Heart left ventricle (tissue), 16 donors: Measurements from ENCODE around the gene CCSER1. TPM values are rescaled to one million over a fixed set of nuclear protein-coding genes. Genes with fewer than 3 reads are reported as not detected.

Experiments
- ATAC-seq, 4 donors: fragments of 200-7000 bp; cut with Tn5 transposase; one replicate each; pipeline ENCODE4 v1.9.1; 2020 to 2022; ENCODE audit warnings: moderate library complexity in 4 of 4, mild to moderate bottlenecking in 3 of 4, moderate number of reproducible peaks in 1 of 4
- DNase-seq, 5 donors: peaks; one replicate each; pipeline ENCODE4 v3.0.0-alpha.2; 2020
- H3K27ac ChIP-seq, 12 donors: fragments of 200-600 bp; sonication (generic) in 4 of 12; one replicate each; pipeline versions ENCODE4 v1.5.0 to v1.8.0; 2016 to 2022; ENCODE audit warnings: mild to moderate bottlenecking in 2 of 12
- H3K27me3 ChIP-seq, 9 donors: fragments of 200-600 bp; sonication (generic) in 2 of 9; one replicate each; pipeline versions ENCODE4 v1.5.1 to v1.8.0; 2016 to 2022; ENCODE audit warnings: mild to moderate bottlenecking in 3 of 9
- H3K36me3 ChIP-seq, 9 donors: fragments of 200-600 bp; sonication (generic) in 2 of 9; one replicate each; pipeline versions ENCODE4 v1.5.0 to v1.8.0; 2018 to 2022; ENCODE audit warnings: mild to moderate bottlenecking in 2 of 9
- H3K4me1 ChIP-seq, 12 donors: fragments of 200-600 bp; sonication (generic) in 4 of 12; one replicate each; pipeline versions ENCODE4 v1.5.0 to v1.8.0; 2016 to 2022; ENCODE audit warnings: mild to moderate bottlenecking in 3 of 12
- H3K4me3 ChIP-seq, 12 donors: fragments of 200-600 bp; sonication (generic) in 4 of 12; one replicate each; pipeline versions ENCODE4 v1.5.0 to v1.8.0; 2017 to 2022; ENCODE audit warnings: mild to moderate bottlenecking in 9 of 12, moderate library complexity in 4 of 12
- H3K9me3 ChIP-seq, 12 donors: fragments of 200-600 bp; sonication (generic) in 4 of 12; one replicate each; pipeline versions ENCODE4 v1.5.0 to v1.8.0; 2016 to 2022; ENCODE audit warnings: mild to moderate bottlenecking in 1 of 12
- POLR2A ChIP-seq, 2 donors: fragments of 450-650 bp; IDR thresholded peaks; one replicate each; pipeline ENCODE4 v1.6.1; 2017; ENCODE audit warnings: antibody characterized with exemption in 2 of 2, mild to moderate bottlenecking in 2 of 2, moderate library complexity in 2 of 2
- WGBS, 4 donors: extraction: QIAGEN DNeasy Blood & Tissue Kit in 2 of 4; methylation state at CpG; one replicate each; pipeline versions ENCODE4 v1.1.5 to v1.1.7; 2013 to 2018; 5-methylcytosine and 5-hydroxymethylcytosine counted together
- intact Hi-C, 10 donors: fragments of 100-400 bp; cut with DNase I; formaldehyde crosslinking; loops; one replicate each; pipeline versions ENCODE4 v1.11.1 to v1.14.2; 2022
- polyA plus RNA-seq, 2 donors: library from polyadenylated mRNA; stranded (reverse); fragments of 200-250 nt; gene quantifications; one replicate each; pipeline ENCODE4 v1.2.3, GENCODE V29; 2013
- total RNA-seq, 9 donors: library from RNA; depleted of rRNA in 2 of 9; stranded (reverse); fragments of >200 nt in 2 of 9; fragmentation: NEBNext Ultra II Directional in 3 of 9; extraction: Animal tissue kit (Norgen Biotek cat#: 25700) in 3 of 9; gene quantifications; one replicate each; pipeline versions ENCODE4 v1.1.0 to v1.2.4, GENCODE V29; 2016 to 2023
- TF ChIP-seq, protein P1 (sequence below), 12 donors: fragments of 200-600 bp; sonication (generic) in 4 of 12; IDR thresholded peaks; one replicate each; pipeline versions ENCODE4 v1.5.0 to v1.8.0; 2018 to 2022; ENCODE audit warnings: antibody characterized with exemption in 12 of 12, mild to moderate bottlenecking in 5 of 12
- donor health status: ischemic (EF 13 %, LVEDD 7.1; RV severe dilation, severe dysfunction).
- donor health status: healthy with polysubstance abuse.
- donor health status: DM: no; HTN: yes; CAD: no.
- donor health status: DM: no; HTN: no; CAD: no.
- donor health status: ischemic (EF 25% LVEDD 6.9; RV normal size, moderate dysfunction).
- donor health status: ischemic (EF 25% LVEDD 5.7; RV mildly dilated, moderate dysfunction).
- donor health status: healthy.
- donor health status: DM: yes; HTN: yes; CAD: no.
- donor health status: ischemic (EF 35%, LVEDD 5.7; RV mildly dilated, moderate dysfunction).
- donor health status: nonischemic (EF 11% LVEDD 7.7; RV severe dilation, severe dysfunction).
- donor health status: DM: yes; HTN: yes; CAD: no.
- donor health status: PGD.
- donor health status: ischemic (EF 29% LVEDD 5.4; RV normal size, mild dysfunction).
- donor health status: nonischemic (EF 23%, LVEDD 6.1; RV moderate dilation, normal function).

CCSER1 gene
- total and polyA plus RNA-seq, 11 donors, result 2.5 to 15.8 (median 12.2) TPM

DNA sequence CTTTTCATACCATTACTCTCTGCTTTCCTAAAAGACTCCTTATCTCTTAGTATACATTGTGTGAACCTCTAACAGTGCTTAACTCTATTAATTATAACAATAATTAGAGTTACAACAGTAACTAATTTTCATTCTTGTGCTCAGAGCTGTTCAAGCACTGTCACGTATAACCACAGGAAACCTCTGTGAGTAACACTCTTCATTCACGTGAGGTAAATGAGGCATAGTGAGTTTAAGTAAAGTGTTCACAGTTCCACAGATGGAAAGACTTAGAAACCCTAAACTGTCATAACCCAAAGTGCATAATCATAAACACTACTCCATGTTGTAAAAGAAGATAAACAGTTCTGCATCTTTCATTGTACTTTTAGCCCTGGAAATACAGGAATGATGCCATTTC is 222.4 kb downstream of the CCSER1 start:
- TF ChIP-seq, protein P1, sequence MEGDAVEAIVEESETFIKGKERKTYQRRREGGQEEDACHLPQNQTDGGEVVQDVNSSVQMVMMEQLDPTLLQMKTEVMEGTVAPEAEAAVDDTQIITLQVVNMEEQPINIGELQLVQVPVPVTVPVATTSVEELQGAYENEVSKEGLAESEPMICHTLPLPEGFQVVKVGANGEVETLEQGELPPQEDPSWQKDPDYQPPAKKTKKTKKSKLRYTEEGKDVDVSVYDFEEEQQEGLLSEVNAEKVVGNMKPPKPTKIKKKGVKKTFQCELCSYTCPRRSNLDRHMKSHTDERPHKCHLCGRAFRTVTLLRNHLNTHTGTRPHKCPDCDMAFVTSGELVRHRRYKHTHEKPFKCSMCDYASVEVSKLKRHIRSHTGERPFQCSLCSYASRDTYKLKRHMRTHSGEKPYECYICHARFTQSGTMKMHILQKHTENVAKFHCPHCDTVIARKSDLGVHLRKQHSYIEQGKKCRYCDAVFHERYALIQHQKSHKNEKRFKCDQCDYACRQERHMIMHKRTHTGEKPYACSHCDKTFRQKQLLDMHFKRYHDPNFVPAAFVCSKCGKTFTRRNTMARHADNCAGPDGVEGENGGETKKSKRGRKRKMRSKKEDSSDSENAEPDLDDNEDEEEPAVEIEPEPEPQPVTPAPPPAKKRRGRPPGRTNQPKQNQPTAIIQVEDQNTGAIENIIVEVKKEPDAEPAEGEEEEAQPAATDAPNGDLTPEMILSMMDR (IDR thresholded peaks at IDR 0.05), result no peak
- TF ChIP-seq POLR2A (IDR thresholded peaks at IDR 0.05), result no peak
- no peaks in the 10 kb centered on the region for H3K27me3 ChIP-seq
- H3K9me3 ChIP-seq, result peaks cover 0 to 4% (median 0%) of the 10 kb centered on the region in 12 donors
- H3K4me1 ChIP-seq, result no peaks in the 10 kb centered on the region
- WGBS, 4 donors, result 59 to 64% (median 61%) methylated on average over 2 of the region's 2 CpGs
- no peak for DNase-seq
- no peak overlapping the region for H3K4me3 ChIP-seq
- no peak for ATAC-seq
- H3K27ac ChIP-seq, result no peak overlapping the region
- intact Hi-C loops, result no loop called here
- H3K36me3 ChIP-seq, result no peaks in the 10 kb centered on the region

DNA sequence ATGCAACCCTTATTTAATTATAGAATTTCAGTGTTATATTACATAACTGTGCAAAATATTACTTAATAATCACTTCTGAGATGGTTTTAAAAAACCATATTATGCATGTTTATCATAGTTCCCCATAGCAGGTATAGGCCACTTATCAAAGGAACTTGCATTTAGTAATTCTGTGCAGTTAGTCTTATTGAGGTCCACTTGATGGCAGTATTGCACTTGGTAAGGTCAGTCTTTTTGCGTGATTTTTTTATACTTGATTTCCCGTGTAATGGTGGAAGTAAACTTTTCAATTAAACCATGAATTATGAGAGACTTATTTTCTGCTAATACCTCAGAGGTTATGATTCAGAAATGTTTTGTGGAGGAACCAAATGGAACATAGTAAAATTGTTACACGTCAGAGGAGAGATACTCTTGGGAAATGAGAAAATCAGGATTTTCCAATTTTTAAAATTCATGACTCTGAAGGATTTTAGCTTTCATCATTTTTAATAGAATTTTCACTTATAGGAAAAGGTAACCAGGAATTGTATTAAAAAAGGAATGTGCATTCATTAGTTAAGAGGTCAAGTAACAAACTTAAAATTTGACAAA is 230.0 kb downstream of the CCSER1 start:
- no peaks in the 10 kb centered on the region for H3K36me3 ChIP-seq
- H3K27ac ChIP-seq, result no peak overlapping the region
- DNase-seq, result no peak
- H3K27me3 ChIP-seq, result no peaks in the 10 kb centered on the region
- no peaks in the 10 kb centered on the region for H3K9me3 ChIP-seq
- H3K4me1 ChIP-seq, result no peaks in the 10 kb centered on the region
- ATAC-seq, result peak in 1 of 4 donors; percentile 46
- intact Hi-C loops, result no loop called here
- 18 to 27% (median 20%) methylated on average over 3 of the region's 3 CpGs for WGBS, 4 donors
- TF ChIP-seq, protein P1 (IDR thresholded peaks at IDR 0.05), result peak; percentile 21 to 57 (median 42)
- TF ChIP-seq POLR2A (IDR thresholded peaks at IDR 0.05), result no peak
- H3K4me3 ChIP-seq, result peak overlapping the region in 2 of 12 donors; percentile 6 to 9

DNA sequence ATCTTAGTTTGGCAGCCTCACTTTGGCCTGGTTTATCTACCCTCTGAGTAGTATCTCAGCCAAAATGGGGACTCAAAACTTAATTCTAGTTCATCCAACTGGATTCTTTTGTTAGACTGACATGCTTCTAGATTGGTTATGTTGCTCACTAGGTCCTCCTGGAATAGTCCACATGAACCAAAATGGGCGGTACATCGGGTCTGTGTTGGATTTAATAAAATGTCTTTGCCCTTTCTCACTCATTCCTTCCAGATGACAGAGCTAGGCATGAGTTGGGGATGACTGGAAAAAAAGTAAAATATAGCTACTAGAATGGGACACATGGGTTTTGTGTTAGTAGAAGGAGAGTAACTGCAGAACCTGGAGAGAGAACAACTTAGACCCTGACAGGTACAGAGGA is 247.9 kb downstream of the CCSER1 start:
- H3K27me3 ChIP-seq, result no peaks in the 10 kb centered on the region
- ATAC-seq (no peak), DNase-seq (no peak)
- no peak overlapping the region for H3K27ac ChIP-seq
- TF ChIP-seq, protein P1 (IDR thresholded peaks at IDR 0.05), result no peak
- no peak for TF ChIP-seq POLR2A (IDR thresholded peaks at IDR 0.05)
- H3K4me3 ChIP-seq, result no peak overlapping the region
- WGBS, 4 donors, result 88 to 93% (median 89%) methylated on average over 2 of the region's 2 CpGs
- H3K9me3 ChIP-seq, result no peaks in the 10 kb centered on the region
- no peaks in the 10 kb centered on the region for H3K36me3 ChIP-seq
- H3K4me1 ChIP-seq, result peaks cover 0 to 2% (median 0%) of the 10 kb centered on the region in 12 donors
- intact Hi-C loops, result no loop called here

DNA sequence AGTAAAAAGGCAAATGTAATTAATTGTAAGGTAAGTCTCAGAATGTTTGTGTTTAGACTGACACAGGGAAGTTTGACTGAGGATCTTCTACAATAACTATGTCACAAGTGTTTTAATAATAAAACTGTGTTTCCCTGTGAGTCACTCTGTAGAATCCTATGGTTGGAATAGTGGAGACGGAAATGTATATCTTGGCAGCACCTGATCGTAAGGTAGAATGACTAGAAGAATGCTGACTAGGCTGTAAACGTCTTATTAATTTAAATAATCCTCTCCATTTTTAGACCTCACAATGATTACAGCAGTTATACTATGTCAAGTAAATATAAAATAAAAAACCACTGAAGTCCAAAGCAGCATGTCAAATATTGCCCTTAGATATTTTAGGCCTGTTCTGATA is 266.0 kb downstream of the CCSER1 start:
- H3K4me1 ChIP-seq, result no peaks in the 10 kb centered on the region
- WGBS, 4 donors, result 87 to 91% (median 89%) methylated on average over 3 of the region's 3 CpGs
- intact Hi-C loops, result no loop called here

More for the DNA sequence above, 266.0 kb downstream of the CCSER1 start:
- Histone ChIP-seq H3K9me3 (no peaks in the 10 kb centered on the region), H3K4me3 (no peak overlapping the region), H3K27me3 (no peaks in the 10 kb centered on the region), H3K27ac (no peak overlapping the region), H3K36me3 (no peaks in the 10 kb centered on the region)
- ATAC-seq (no peak), DNase-seq (no peak)
- TF ChIP-seq POLR2A (IDR thresholded peaks at IDR 0.05), result no peak
- TF ChIP-seq, protein P1 (IDR thresholded peaks at IDR 0.05), result no peak
